Hepatocyte (in vitro differentiated cells): ENCODE results near the gene GPR39. TPM values are rescaled to one million over a fixed set of nuclear protein-coding genes. Genes with fewer than 3 reads are reported as not detected.

Source experiments
- DNase-seq: peaks from one replicate; pipeline ENCODE4 v3.0.0-alpha.2; 2016; ENCODE audit warnings: low spot score
- H2AFZ ChIP-seq: fragments of 200-600 bp; sonication (generic); 2 replicates; pipeline ENCODE4 v1.6.0; 2016; ENCODE audit warnings: antibody characterized with exemption, mild to moderate bottlenecking
- H3K27ac ChIP-seq: fragments of 200-600 bp; sonication (generic); 2 replicates; pipeline ENCODE4 v1.5.1; 2016; ENCODE audit warnings: mild to moderate bottlenecking
- H3K27me3 ChIP-seq: fragments of 200-600 bp; sonication (generic); 2 replicates; pipeline ENCODE4 v1.6.1; 2016
- H3K36me3 ChIP-seq: fragments of 200-600 bp; sonication (generic); replicated peaks from 2 replicates; pipeline ENCODE4 v1.5.1; 2016; ENCODE audit warnings: low read depth; ENCODE audit not compliant: insufficient read depth
- H3K4me1 ChIP-seq: fragments of 200-600 bp; sonication (generic); 2 replicates; pipeline ENCODE4 v1.5.1; 2016; ENCODE audit warnings: mild to moderate bottlenecking, moderate library complexity; ENCODE audit not compliant: insufficient read depth
- H3K4me2 ChIP-seq: fragments of 200-600 bp; sonication (generic); 2 replicates; pipeline ENCODE4 v1.6.0; 2016
- H3K4me3 ChIP-seq: fragments of 200-600 bp; sonication (generic); 2 replicates; pipeline ENCODE4 v1.5.1; 2016; ENCODE audit warnings: mild to moderate bottlenecking
- H3K79me2 ChIP-seq: fragments of 200-600 bp; sonication (generic); 2 replicates; pipeline ENCODE4 v1.6.0; 2017; ENCODE audit warnings: mild to moderate bottlenecking
- H3K9me2 ChIP-seq: fragments of 200-600 bp; sonication (generic); replicated peaks from 2 replicates; pipeline ENCODE4 v1.6.0; 2017; ENCODE audit warnings: mild to moderate bottlenecking; ENCODE audit not compliant: insufficient read depth
- H3K9me3 ChIP-seq: fragments of 200-600 bp; sonication (generic); 2 replicates; pipeline ENCODE4 v1.5.1; 2016; ENCODE audit warnings: low read depth, mild to moderate bottlenecking
- H4K20me1 ChIP-seq: fragments of 200-600 bp; sonication (generic); 2 replicates; pipeline ENCODE4 v1.6.0; 2016; ENCODE audit warnings: mild to moderate bottlenecking; ENCODE audit not compliant: insufficient read depth, poor library complexity, severe bottlenecking
- CTCF ChIP-seq: fragments of 200-600 bp; sonication (generic); IDR thresholded peaks from 2 replicates; pipeline ENCODE4 v1.5.1; 2016; ENCODE audit warnings: antibody characterized with exemption, mild to moderate bottlenecking; ENCODE audit not compliant: poor library complexity
- EZH2 ChIP-seq: fragments of 200-600 bp; sonication (generic); IDR thresholded peaks from 2 replicates; pipeline ENCODE4 v1.6.1; 2016; ENCODE audit warnings: antibody characterized with exemption, mild to moderate bottlenecking, borderline replicate concordance
- EZH2phosphoT487 ChIP-seq: fragments of 200-600 bp; sonication (generic); IDR thresholded peaks from one replicate; pipeline ENCODE4 v1.6.1; 2018; ENCODE audit warnings: antibody characterized with exemption, mild to moderate bottlenecking, low read depth, moderate library complexity; ENCODE audit not compliant: unreplicated experiment, severe bottlenecking
- WGBS: methylation state at CpG from one replicate; pipeline ENCODE4 v1.1.6; 2016; ENCODE audit warnings: low lambda C conversion rate; ENCODE audit errors: missing lambda C conversion rate; 5-methylcytosine and 5-hydroxymethylcytosine counted together
- polyA plus RNA-seq: library from polyadenylated mRNA; unstranded; fragments of >200 nt; fragmentation: Nextera tagmentation; extraction: Ambion mirVana; gene quantifications from 2 replicates; pipeline ENCODE4 v1.2.1, GENCODE V29; 2016
- total RNA-seq: library from RNA; depleted of rRNA; stranded (reverse); fragments of >200 nt; gene quantifications from 2 replicates; pipeline ENCODE4 v1.2.3, GENCODE V29; 2014

The GPR39 gene
- total and polyA plus RNA-seq, 2 experiments from 2014 or later, result 11.1 to 14.5 TPM

- WGBS, result 96% methylated on average over 6 of the region's 6 CpGs
- TF ChIP-seq EZH2 (no peak), EZH2phosphoT487 (no peak), CTCF (no peak)
- Histone ChIP-seq H4K20me1 (no peaks in the 10 kb centered on the region), H3K79me2 (peaks cover 84% of the 10 kb centered on the region), H3K4me2 (no peak overlapping the region), H3K27ac (no peak overlapping the region), H3K27me3 (no peaks in the 10 kb centered on the region), H2AFZ (no peak overlapping the region), H3K4me3 (no peak overlapping the region), H3K36me3 (no peaks in the 10 kb centered on the region), H3K4me1 (peaks cover 30% of the 10 kb centered on the region), H3K9me3 (no peaks in the 10 kb centered on the region), H3K9me2 (no peaks in the 10 kb centered on the region)
- DNase-seq, result no peak
These were observed 6.1 kb downstream of the GPR39 start for GRCh38 chr2:132422736-132423135.

- Histone ChIP-seq H3K4me1 (peaks cover 30% of the 10 kb centered on the region), H3K9me3 (no peaks in the 10 kb centered on the region), H2AFZ (no peak overlapping the region), H3K79me2 (peaks cover 81% of the 10 kb centered on the region), H3K27me3 (no peaks in the 10 kb centered on the region), H3K36me3 (no peaks in the 10 kb centered on the region), H4K20me1 (no peaks in the 10 kb centered on the region), H3K9me2 (no peaks in the 10 kb centered on the region), H3K27ac (peak overlapping the region; percentile 81), H3K4me2 (peak overlapping the region; percentile 41), H3K4me3 (no peak overlapping the region)
- WGBS, result 79% methylated on average over 5 of the region's 5 CpGs
- TF ChIP-seq EZH2, result no peak
- peak; percentile 21 for TF ChIP-seq CTCF
- peak; percentile 62 for DNase-seq
These were observed 8.0 kb downstream of the GPR39 start for GRCh38 chr2:132424526-132425121.

- H3K36me3 ChIP-seq, result no peaks in the 10 kb centered on the region
- H2AFZ ChIP-seq, result no peak overlapping the region
- H3K9me2 ChIP-seq, result no peaks in the 10 kb centered on the region
- no peak overlapping the region for H3K4me3 ChIP-seq
- peak overlapping the region; percentile 81 for H3K27ac ChIP-seq
- no peak overlapping the region for H3K4me2 ChIP-seq
- H3K79me2 ChIP-seq, result peaks cover 76% of the 10 kb centered on the region
- no peaks in the 10 kb centered on the region for H3K27me3 ChIP-seq
- DNase-seq, result no peak
- H3K4me1 ChIP-seq, result peaks cover 20% of the 10 kb centered on the region
- no peaks in the 10 kb centered on the region for H3K9me3 ChIP-seq
- 72% methylated on average over 3 of the region's 3 CpGs for WGBS
- no peak for TF ChIP-seq EZH2phosphoT487
- no peak for TF ChIP-seq CTCF
- no peak for TF ChIP-seq EZH2
- H4K20me1 ChIP-seq, result no peaks in the 10 kb centered on the region
These were observed 9.4 kb downstream of the GPR39 start for GRCh38 chr2:132426033-132426432.

GRCh38 chr2:132426656-132427055 is 10.1 kb downstream of the GPR39 start:
- no peak for TF ChIP-seq CTCF
- TF ChIP-seq EZH2phosphoT487, result no peak
- no peak for TF ChIP-seq EZH2
- Histone ChIP-seq H3K9me2 (no peaks in the 10 kb centered on the region), H3K4me2 (no peak overlapping the region), H3K79me2 (peaks cover 77% of the 10 kb centered on the region), H3K27me3 (no peaks in the 10 kb centered on the region), H3K36me3 (no peaks in the 10 kb centered on the region), H4K20me1 (no peaks in the 10 kb centered on the region), H3K9me3 (no peaks in the 10 kb centered on the region), H2AFZ (no peak overlapping the region), H3K27ac (no peak overlapping the region), H3K4me3 (no peak overlapping the region), H3K4me1 (peaks cover 18% of the 10 kb centered on the region)
- DNase-seq, result no peak
- whole genome bisulfite sequencing, result 90% methylated on average over 5 of the region's 5 CpGs
